Activated CD8-positive, alpha-beta memory T cell treated with anti-CD3 and anti-CD28 coated beads, Interleukin-2, amount 50 U/mL, for 24 hours (primary cell): ENCODE data around the gene RET.
"Not testable (repeated sequence)": the region's sequence is repeated elsewhere in the genome, so short reads cannot be mapped to it uniquely, and the experiment has no call there.

Experiments used
- DNase-seq: peaks from one replicate; pipeline ENCODE4 v3.0.0-alpha.2; 2020; ENCODE audit errors: extremely low read depth

The RET gene

GRCh38 chr10:43135656-43136055 is 58.8 kb downstream of the RET start:
- DNase-seq = no peak

GRCh38 chr10:43136432-43136831 is 59.6 kb downstream of the RET start:
- no peak for DNase-seq

DNA sequence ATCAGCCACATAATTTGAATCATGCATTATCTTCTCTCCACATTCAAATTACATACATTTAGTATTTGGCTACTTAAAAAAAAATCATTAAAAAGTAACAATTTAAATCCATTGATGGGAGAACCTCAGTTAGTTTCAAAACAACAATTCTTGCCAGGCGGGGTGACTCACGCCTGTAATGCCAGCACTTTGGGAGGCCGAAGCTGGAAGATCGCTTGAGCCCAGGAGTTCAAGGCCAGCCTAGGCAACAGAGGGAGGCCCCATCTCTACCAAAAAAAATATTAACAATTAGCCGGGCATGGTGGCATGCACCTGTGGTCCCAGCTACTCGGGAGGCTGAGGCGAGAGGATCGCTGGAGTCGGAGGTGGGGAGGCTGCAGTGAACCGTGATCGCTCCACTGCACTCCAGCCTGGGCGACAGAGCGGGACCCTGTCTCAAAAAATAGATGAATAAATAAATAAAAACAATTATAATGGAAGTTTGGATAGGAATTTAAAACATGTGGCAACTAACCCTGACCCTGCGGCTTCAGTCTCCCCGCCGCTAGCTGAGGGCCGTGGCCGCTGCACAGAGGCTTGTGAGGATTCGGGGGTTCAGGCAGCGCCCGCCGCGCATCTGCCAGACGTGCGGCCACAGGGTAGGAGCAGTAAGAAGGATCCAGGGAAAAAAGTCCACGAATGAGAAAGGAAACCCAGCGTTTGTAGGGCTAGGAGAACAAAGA is 60.3 kb downstream of the RET start:
- DNase-seq = no peak

DNA sequence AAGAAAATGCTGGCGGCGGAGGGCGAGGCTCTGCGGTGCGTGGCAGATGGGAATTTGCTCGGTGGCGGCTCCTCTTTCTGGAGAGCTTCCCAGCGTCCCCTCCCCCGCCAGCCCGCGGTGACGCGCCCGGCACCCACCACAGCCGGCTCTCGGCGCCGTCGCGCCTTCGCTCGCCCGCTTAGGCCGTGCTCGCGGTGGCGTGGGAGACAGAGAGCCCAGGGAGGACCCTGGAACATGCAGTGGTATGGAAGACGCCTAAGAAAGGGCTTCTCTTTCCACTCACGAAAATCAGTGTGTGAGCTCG is 60.8 kb downstream of the RET start:
- DNase-seq = no peak

DNA sequence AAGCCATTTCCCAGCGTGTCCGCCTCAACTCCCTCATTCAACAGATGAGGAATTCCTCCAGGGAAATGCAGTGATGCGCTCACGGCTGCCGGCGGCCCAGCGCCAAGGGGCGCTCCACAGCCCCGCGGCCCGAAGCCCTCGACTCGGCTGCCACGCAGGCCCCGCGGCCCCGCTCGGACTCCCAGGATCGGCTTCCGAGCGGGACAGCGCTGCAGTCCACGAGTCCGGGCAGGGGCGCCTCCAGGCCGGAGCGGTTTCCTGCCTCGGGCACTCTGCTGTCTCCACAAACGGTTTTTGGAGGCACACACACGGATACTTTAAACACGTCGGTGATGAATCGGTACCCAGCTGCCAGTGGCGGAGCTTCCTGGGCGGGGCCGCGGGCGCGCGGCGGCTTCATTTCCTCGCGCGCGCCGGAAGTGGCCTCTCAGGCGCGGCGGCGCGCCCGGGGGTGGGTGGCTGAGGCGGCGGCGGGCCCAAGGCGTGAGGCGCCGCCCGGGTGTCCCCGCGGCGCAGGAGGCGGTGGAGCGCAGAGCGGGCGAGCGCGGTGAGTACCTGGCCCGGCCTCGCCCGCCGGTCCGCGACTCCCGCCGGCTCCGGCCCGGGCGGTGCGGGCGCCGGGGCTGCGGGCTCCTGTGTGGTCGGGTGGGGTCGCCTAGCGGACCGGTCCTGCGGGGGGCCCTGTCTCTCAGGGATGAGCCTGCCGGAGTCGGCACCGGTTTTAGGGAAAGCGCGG is 61.3 kb downstream of the RET start, which contains the start of gene CSGALNACT2:
CSGALNACT2 (plus strand) TSS at position 425 of the 736 bp plus-strand sequence. CDS start 16,705 bp downstream, outside the sequence.
- DNase-seq = peak; percentile 68

DNA sequence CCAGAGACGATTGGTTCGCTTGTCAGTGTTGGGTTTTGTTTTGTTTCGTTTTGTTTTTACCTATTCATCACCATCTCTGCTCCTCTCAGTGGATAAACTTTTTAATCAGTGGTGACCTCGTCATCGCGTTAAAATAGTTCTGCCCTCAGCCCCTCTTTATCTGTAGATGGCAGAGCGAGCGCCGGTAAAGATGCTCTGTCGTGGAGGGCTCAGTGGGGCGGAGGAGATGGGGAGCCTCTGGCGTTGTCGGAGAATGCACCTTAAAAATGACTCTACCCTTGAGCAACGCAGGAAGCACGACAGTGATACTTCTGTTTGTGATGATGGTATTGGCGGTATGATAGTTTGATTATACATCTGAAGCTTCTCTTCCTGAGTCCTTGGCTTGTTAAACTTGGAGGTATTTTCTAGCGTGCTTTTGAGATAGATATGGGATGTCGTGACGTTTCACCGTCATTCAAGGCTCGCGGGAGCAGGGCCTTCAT is 61.9 kb downstream of the RET start:
- no peak for DNase-seq

- DNase-seq = no peak
Measured at GRCh38 chr10:43141421-43141820, 64.6 kb downstream of the RET start.

GRCh38 chr10:43145311-43145710 is 68.4 kb downstream of the RET start:
- no peak for DNase-seq

- not testable (repeated sequence) for DNase-seq
Measured at GRCh38 chr10:43145936-43146335, 69.1 kb downstream of the RET start.

GRCh38 chr10:43151371-43151770 is 74.5 kb downstream of the RET start:
- no peak for DNase-seq

GRCh38 chr10:43153901-43154300 is 77.0 kb downstream of the RET start:
- DNase-seq = no peak

- DNase-seq = no peak
Measured at GRCh38 chr10:43155221-43155620, 78.4 kb downstream of the RET start.

DNA sequence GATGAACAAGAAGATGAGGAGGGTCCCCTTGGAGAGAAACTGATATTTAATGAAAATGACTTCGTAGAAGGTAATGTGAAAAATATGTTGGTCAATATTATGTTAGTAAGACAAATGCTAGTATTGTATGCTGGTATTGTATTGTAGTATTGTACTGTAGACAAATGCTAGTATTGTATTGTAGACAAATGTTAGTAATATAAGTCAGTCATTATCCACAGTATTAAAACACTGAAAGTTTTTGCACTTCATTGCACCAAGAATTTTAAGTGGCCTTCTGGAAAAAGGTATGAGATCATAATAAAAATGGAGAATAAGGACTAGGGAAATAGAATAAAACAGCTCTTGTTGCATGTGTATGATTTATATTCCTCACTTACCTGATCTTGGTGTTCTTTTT is 78.9 kb downstream of the RET start:
- DNase-seq = no peak

DNA sequence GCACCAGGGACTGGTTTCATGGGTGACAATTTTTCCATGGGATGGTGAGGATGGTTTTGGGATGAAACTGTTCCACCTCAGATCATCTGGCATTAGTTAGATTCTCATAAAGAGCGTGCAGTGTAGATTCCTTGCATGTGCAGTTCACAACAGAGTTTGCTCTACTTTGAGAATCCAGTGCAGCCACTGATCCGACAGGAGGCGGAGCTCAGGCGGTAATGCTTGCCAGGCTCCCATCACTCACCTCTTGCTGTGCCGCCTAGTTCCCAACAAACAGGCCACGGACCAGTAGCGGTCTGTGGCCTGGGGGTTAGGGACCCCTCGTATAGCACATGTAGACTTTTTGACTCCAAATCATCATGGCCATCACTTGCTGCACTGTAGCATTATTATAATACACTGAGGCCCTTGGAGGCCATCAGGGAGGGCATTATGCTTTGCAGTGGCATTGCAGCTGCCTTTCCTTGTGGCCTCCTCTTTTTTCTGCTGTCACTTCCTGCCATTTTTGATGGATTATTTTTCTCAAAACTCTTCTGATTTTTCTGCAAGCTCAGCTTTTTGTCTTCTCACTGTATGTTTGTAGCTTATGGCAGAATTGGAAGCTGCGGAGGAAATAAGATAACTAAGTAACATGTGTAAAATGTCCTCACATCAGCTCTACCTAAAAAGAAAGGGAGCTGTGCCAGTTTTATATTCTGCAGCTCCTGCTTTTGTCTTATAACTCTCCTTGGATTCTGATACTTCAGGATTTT is 79.9 kb downstream of the RET start:
- DNase-seq = no peak

GRCh38 chr10:43158636-43159035 is 81.8 kb downstream of the RET start:
- no peak for DNase-seq

- DNase-seq = no peak
Measured at GRCh38 chr10:43160046-43160920, 83.4 kb downstream of the RET start.

GRCh38 chr10:43160921-43161255 is 84.0 kb downstream of the RET start:
- no peak for DNase-seq

- DNase-seq = no peak
Measured at GRCh38 chr10:43162604-43163003, 85.7 kb downstream of the RET start.

GRCh38 chr10:43166207-43166879 is 89.5 kb downstream of the RET start:
- DNase-seq = no peak

DNA sequence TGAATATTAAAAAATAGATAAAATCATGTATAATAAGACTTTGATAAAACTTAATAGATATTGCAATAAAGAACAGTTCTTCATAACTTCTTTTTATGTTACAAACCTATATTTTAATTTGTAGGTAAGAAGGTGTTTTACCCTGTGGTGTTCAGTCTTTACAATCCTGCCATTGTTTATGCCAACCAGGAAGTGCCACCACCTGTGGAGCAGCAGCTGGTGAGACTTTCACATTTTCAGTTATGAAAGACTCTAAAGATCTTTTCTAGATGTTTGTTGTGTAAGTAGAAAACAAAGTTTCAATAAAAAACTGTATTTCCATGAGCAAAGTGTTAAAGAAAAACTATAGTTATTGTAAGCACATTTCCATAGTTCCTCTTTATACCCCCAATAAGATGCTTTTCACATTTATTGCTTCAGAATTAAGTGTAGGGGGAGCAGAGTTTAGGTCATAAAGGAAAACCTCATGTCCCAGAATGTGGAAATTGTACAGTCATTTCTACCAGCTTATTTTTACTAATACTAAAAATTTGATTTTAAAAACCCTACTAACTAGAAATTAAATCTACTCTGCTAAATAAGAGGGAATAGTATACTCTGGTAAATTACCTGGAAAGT is 90.1 kb downstream of the RET start:
- no peak for DNase-seq

DNA sequence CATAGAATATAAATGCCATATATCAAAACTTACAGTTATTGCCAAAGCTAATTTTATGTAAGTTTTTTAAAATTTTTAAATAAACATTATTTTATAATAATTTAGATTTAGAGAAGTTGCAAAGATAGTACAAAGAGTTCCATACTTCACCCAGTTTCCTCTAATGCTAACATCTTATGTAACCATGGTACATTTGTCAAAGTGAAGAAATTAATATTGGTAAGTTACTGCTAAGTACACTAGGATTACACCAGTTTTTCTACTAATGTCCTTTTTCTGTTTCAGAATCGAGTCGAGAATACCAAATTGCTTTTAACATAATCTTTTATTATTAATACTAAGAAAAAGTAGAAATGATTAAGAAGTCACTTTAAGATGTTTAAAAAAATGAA is 90.6 kb downstream of the RET start:
- no peak for DNase-seq
